G401.6 (cell line): ENCODE results near the gene AHCTF1.

Experiments
- FAIRE-seq: peaks from 2 replicates; lab custom pipeline; 2012; peaks lifted over from hg19 to GRCh38; lab: Jason Lieb, UNC

AHCTF1 gene

GRCh38 chr1:246931549-246932365 is at the start of gene AHCTF1:
AHCTF1 (minus strand) TSS chr1:246931948; CDS start chr1:246918370, 13,578 bp downstream.
- peak; percentile 96 for FAIRE-seq

DNA sequence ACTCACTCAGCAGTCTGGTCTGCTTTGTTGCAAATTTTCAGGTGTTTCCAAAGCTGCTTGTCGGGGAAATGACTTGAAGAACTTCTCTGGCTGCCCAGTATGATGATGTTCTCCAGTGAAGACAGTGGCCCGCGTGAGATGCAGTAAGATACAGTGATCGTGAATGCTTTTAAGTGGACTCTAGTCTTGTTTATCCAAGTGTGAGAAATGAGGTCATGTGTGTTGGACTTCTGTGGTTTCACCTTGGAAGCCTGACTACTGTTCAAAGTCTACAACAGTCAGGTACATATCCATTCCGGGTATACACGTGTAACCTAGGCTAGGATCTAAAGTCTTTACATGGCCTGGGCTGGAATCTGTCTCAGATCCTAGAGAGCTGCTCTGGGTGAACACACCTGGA is 47.0 kb upstream of the AHCTF1 start:
- no peak for FAIRE-seq

GRCh38 chr1:246978281-246978680 is 46.5 kb upstream of the AHCTF1 start:
- FAIRE-seq: no peak

DNA sequence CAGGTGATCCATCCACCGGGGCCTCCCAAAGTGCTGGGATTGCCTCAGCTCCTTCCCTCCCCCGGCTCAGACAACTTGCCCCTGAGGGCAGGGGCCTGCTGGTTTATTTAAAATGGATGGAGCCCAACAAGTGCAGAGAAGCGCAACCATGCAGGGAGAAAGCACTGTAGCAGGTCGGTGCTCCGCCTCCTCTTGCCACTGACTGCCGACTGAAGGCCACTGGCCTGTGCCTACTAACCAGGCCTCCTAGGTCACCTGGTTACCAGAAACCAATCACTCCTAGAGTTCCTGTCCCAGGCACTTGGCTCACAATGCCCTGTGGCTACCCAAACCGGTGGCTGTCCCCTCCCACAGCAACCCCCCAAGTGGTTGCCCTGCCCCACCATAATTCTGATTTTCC is 40.2 kb upstream of the AHCTF1 start:
- FAIRE-seq: no peak

DNA sequence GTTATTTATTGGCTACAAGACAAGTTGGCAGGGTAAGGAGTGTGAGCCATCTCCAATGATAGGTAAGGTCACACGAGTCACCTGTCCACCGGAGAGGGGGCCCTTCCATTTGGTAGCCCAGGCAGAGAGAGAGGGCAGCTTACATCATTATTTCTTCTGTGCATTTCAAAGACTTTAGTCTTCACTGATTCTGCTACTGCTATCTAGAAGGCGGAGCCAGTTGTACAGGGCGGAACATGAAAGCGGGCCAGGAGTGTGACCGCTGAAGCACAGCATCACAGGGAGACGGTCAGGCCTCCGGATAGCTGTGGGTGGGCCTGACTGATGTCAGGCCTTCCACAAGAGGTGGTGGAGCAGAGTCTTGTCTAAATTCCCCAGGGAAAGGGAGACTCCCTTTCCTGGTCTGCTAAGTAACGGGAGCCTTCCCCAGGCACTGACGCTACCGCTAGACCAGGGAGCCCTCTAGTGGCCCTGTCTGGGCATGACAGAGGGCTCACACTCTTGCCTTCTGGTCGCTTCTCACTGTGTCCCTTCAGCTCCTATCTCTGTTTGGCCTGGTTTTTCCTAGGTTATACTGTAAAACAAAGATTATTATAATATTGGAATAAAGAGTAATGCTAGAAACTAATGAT is 39.5 kb upstream of the AHCTF1 start:
- FAIRE-seq: no peak

DNA sequence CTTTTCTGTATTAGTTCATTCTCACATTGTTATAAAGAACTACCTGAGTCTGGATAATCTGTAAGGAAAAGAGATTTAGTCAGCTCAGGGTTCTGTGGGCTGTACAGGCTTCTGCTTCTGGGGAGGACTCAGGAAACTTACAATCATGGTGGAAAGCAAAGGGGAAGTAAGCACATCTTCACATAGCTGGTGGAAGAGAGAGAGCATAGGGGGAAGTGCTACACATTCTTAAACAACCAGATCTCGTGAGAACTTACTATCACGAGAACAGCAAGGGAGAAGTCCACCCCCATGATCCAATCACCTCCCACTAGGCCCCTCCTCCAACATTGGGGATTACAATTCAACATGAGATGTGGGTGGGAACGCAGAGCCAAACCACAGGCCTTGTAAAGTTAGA is 37.9 kb upstream of the AHCTF1 start:
- FAIRE-seq: no peak

- FAIRE-seq: no peak
Measured at GRCh38 chr1:246966502-246966901, 34.8 kb upstream of the AHCTF1 start.

DNA sequence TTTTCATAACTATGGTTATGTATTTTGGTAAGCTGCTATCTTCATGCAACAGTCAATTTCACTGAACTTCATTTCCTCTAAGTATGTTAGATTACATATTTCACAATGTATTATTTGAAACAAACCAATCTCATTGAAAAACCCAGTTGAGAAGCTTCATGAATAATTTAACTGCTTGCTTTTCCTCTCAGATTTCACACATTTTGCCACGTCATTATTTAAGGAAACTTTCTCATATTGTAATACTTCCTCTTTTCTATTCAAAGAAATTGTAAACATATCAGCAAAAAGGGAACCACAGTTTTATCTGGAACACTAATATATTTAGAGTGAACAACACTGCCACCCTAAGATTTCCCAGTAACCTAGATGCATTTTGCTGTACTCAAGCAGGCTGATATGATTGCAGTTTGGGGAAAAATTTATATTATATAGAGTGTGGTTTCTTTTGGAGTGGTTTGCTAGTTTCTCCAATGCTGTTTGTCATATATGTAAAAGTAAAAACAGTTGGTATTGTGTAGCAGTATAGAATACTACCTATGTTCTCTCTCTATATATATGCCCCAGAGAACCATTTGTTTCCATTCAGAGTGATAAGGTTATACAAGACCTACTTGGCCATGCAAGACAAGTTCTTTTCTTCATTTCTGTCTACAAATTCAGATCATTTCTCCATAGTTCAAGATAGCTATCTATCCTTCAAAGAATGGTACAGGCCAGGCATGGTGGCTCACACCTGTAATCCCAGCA is 28.4 kb upstream of the AHCTF1 start:
- no peak for FAIRE-seq

- no peak for FAIRE-seq
Measured at GRCh38 chr1:246954126-246954525, 22.4 kb upstream of the AHCTF1 start.

DNA sequence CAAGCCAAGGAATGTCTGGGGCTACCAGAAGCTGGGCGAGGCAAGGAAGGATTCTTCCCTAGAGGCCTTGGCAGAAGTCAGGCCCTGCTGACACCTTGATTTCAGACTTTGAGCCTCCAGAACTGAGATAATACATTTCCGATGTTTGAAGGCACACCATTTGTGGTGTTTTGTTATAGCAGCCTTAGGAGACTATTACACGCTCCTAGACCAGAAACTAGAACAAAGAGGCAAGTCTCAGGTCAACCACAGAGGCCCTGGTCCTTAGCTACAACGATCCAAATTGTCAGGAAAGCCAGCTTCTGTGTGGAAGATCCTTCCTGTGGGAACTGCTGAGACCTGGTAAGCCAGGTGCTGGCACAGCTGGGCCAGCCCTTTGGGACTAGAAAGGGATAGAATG is 19.7 kb upstream of the AHCTF1 start:
- no peak for FAIRE-seq

GRCh38 chr1:246949956-246950355 is 18.2 kb upstream of the AHCTF1 start:
- FAIRE-seq: no peak

GRCh38 chr1:246947255-246947654 is 15.5 kb upstream of the AHCTF1 start:
- FAIRE-seq: no peak

GRCh38 chr1:246946366-246946765 is 14.6 kb upstream of the AHCTF1 start:
- no peak for FAIRE-seq

DNA sequence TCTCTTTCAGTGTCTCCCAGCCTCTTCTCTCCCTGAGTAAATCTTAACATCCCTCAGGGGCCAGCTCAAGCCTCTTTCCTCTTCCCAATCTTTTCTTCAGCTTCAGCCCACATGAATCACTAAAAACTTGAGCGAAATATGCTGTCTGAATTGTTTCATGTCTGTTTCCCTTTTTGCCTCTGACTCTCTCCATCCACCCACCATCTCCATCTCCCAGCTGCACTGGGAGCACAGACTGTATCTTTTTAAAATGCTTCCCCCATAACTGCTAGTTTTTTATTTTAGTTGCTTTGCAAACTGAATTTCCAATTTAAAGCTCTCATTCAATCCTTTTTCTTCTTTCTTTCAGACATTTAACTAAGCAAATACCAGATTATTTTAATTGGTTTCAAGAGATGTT is 3.0 kb upstream of the AHCTF1 start:
- FAIRE-seq: no peak

DNA sequence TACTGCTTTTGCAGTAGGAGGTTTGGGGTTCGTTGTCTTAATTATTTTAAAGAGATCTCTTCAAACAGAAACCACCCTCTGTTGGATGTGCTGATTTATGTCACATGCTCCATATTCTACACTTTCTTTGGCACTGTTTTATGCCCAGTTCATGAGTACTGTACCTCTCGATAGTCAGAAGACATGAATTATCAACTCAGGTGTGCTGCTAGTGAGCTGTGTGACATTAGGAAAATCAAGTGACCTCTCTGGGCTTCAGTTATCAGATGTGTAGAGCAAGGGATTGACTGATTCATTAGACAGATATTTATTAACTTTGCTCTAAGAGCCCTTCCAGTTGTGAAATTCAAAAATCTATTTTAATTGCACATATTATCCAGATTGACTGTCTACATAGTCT is 2.1 kb upstream of the AHCTF1 start:
- FAIRE-seq: no peak

- no peak for FAIRE-seq
Measured at GRCh38 chr1:246932366-246932700, 585 bp upstream of the AHCTF1 start.

DNA sequence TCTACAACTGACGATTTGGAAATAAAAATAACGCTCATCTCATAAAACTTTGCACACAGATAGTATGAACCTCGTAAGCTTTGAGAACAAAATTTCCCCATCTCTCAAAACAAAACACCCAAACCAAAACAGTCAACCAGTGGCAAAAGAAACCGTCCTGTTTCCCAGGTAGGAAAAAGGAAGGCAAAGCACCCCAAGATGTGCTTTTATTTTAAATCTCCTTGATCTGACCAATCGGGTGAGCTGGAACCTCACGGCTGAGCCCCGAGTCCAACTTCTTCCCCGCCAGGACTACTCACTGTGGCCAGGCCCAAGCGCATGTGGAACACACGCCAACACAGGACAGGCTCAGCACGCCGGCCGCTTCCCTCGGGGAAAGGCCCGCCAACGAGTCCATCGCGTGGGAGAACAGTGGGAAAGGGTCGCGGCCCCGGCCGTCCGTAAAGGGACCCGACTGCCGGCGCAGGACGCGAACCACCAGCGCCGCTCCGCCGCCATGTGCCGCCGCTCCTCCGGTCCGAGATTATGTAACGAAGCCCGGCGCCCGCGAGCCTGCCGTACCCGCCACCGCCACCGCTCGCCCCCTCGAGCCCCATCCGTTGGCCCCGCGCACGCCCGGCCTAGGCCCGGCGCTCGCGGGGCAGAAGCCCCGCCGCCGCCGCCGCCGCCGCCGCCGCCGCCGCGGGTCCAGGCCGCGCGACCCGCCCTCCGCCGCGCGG is 759 bp downstream of the AHCTF1 start:
- no peak for FAIRE-seq

DNA sequence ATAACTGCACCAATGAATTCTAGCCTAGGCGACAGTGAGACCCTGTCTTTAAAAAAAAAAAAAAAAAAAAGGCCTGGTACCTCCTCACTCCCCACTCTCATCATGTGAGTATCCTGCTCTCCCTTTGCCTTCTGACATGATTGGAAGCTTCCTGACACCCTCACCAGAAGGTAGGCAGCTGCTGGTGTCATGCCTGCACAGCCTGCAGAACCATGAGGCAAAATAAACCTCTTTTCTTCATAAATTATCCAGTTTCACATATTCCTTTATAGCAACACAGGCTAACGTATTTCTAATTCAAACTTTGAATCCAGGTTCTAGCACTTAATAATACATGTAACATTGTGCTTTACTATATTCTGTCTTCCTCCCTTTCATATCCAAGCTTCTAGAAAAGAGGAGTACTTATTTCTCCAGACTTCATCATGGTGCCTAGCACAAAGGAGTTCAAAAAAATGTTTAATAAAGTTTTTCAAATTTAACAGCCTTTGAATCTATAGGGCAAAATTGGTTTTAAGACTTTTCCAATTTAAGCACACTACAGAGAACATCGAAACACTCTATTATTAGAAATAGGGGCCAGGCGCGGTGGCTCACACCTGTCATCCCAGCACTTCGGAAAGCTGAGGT is 5.6 kb downstream of the AHCTF1 start:
- no peak for FAIRE-seq

DNA sequence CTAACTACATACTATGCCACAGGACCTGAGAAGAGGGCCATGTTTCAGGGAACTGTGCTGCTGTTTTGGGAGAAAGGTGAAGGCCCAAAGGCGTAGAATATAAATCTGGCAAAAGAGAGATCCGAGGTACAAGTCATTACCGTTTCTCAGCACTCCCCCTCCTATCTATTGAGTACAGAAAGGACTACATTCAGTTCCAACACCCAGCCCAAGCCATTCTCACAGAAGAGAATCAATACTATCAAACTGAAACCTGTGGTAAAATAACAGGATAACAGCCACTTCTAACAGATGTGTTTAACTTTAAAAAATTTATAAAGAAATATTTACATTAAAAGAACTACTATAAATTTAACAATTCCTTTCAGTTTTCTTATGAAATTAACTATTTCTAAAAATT is 7.8 kb downstream of the AHCTF1 start:
- peak; percentile 19 for FAIRE-seq

DNA sequence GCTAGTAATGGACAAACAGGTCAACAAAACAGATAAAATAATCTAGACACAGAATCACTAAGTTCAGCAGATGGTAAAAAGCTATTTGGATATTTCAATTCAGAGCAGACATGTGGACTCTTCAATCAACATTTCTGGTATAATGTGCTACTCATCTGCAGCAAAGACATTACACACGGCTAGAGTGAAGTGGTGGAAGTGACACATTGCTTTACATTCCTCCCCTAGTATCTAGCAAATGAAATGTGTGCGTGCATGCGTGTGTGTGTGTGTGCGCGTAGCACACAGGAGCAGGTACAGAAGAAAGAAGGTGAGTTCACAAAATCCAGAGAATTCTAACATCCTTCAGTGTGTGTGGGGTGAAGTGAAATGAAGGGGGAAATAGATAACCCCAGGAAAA is 8.3 kb downstream of the AHCTF1 start:
- FAIRE-seq: no peak

DNA sequence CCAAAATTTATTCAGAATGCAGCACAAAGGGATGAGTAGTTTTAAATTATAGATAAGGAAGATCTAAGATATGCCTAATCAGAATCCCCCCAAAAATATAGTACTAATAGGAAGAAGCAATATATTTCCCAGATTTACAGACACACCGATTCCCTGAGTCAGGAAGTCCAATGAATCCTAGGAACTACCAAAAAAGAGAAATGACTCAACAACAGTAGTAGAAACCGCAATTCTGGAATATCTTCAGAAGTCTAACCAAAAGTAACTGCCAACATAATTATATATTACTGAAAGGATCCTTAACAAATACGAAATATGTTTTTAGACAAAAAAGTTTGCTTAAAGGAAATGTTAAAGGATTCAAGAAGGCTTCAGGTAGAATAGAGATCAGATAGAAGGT is 10.3 kb downstream of the AHCTF1 start:
- FAIRE-seq: no peak

- no peak for FAIRE-seq
Measured at GRCh38 chr1:246919902-246920301, 11.8 kb downstream of the AHCTF1 start.
